Mesendoderm (in vitro differentiated cells): ENCODE results near the gene S100PBP.
A peak's percentile ranks its signal among the peaks of the same experiment; 100 is the strongest.

Source experiments
- DNase-seq: peaks from one replicate; pipeline ENCODE4 v3.0.0; 2013
- H2AK5ac ChIP-seq: 2 replicates; pipeline ENCODE4 v1.6.1; 2013; ENCODE audit warnings: low read length, inconsistent platforms
- H2BK120ac ChIP-seq: 2 replicates; pipeline ENCODE4 v1.6.1; 2013; ENCODE audit warnings: low read depth, mild to moderate bottlenecking, low read length, moderate library complexity, mixed read lengths
- H2BK15ac ChIP-seq: replicated peaks from 2 replicates; pipeline ENCODE4 v1.6.1; 2013; ENCODE audit warnings: low read depth, mild to moderate bottlenecking, moderate library complexity
- H2BK5ac ChIP-seq: 2 replicates; pipeline ENCODE4 v1.6.1; 2013; ENCODE audit warnings: low read length, inconsistent platforms
- H3K18ac ChIP-seq: 2 replicates; pipeline ENCODE4 v1.6.1; 2013; ENCODE audit warnings: mild to moderate bottlenecking, low read length, mixed read lengths
- H3K23ac ChIP-seq: one replicate; pipeline ENCODE4 v1.6.1; 2013; ENCODE audit warnings: low read length
- H3K27ac ChIP-seq: 2 replicates; pipeline ENCODE4 v1.5.1; 2013; ENCODE audit warnings: low read depth, mild to moderate bottlenecking, inconsistent platforms, low read length, moderate library complexity
- H3K27me3 ChIP-seq: 2 replicates; pipeline ENCODE4 v1.6.1; 2013; ENCODE audit warnings: low read length, control low read depth, mild to moderate bottlenecking, inconsistent platforms; ENCODE audit not compliant: insufficient read depth, poor library complexity
- H3K36me3 ChIP-seq: 2 replicates; pipeline ENCODE4 v1.6.1; 2013; ENCODE audit warnings: low read length, inconsistent platforms; ENCODE audit not compliant: control insufficient read depth, insufficient read depth
- H3K4ac ChIP-seq: one replicate; pipeline ENCODE4 v1.6.1; 2013; ENCODE audit warnings: low read depth, mild to moderate bottlenecking, low read length, moderate library complexity
- H3K4me1 ChIP-seq: 2 replicates; pipeline ENCODE4 v1.6.1; 2013; ENCODE audit warnings: low read depth, low read length, inconsistent platforms; ENCODE audit not compliant: control insufficient read depth
- H3K4me2 ChIP-seq: 2 replicates; pipeline ENCODE4 v1.6.1; 2013; ENCODE audit warnings: low read length
- H3K4me3 ChIP-seq: 2 replicates; pipeline ENCODE4 v1.5.1; 2013; ENCODE audit warnings: mild to moderate bottlenecking, low read length
- H3K56ac ChIP-seq: one replicate; pipeline ENCODE4 v1.6.1; 2013; ENCODE audit warnings: low read length
- H3K79me1 ChIP-seq: 2 replicates; pipeline ENCODE4 v1.6.1; 2013; ENCODE audit warnings: low read length, inconsistent platforms
- H3K79me2 ChIP-seq: 2 replicates; pipeline ENCODE4 v1.6.1; 2013; ENCODE audit warnings: mild to moderate bottlenecking, low read length; ENCODE audit not compliant: control insufficient read depth, insufficient read depth
- H3K9ac ChIP-seq: 2 replicates; pipeline ENCODE4 v1.6.1; 2013; ENCODE audit warnings: low read length, inconsistent platforms
- H4K5ac ChIP-seq: one replicate; pipeline ENCODE4 v1.6.1; 2013; ENCODE audit warnings: low read length
- H4K8ac ChIP-seq: one replicate; pipeline ENCODE4 v1.6.1; 2013; ENCODE audit warnings: low read depth, mild to moderate bottlenecking, control low read depth, low read length, moderate library complexity
- WGBS: extraction: QIAGEN DNeasy Blood & Tissue Kit; methylation state at CpG from one replicate; pipeline ENCODE4 v1.1.7; 2013; ENCODE audit warnings: low lambda C conversion rate, missing lambda C conversion rate; ENCODE audit not compliant: insufficient coverage; ENCODE audit errors: extremely low coverage; 5-methylcytosine and 5-hydroxymethylcytosine counted together

The S100PBP gene

DNA sequence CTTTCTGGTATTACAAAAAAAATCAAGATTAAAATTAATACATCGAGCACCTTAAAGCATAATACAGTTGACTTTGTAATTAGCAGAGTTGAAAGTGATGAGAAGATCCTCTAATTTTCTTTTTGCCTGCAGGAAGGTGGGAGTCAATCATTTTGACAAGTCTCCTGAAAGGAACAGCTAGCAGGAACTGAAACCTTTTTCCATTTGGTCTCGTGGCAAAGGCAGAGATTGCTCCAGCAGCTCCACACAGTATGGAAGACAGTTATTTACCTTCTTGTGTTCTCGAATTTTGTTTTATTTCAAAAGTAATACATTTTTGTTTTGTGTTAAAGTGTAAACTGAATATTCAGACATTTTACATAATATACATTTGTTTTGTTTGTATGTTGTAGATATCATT lies 7.7 kb downstream of the S100PBP start:
- WGBS = no CpG with 5 or more reads among the region's 3 CpGs
- Histone ChIP-seq H3K79me2 (peaks cover 3% of the 10 kb centered on the region), H3K4me3 (no peak overlapping the region), H3K4me1 (no peaks in the 10 kb centered on the region), H3K9ac (no peak overlapping the region), H3K27ac (no peak overlapping the region), H2AK5ac (no peak overlapping the region), H3K18ac (no peak overlapping the region), H2BK15ac (no peak overlapping the region), H3K4ac (no peak overlapping the region), H3K79me1 (no peaks in the 10 kb centered on the region), H2BK5ac (no peak overlapping the region), H3K27me3 (no peaks in the 10 kb centered on the region), H4K8ac (no peak overlapping the region), H3K23ac (no peak overlapping the region), H3K36me3 (peaks cover 7% of the 10 kb centered on the region), H3K56ac (no peak overlapping the region), H4K5ac (no peak overlapping the region), H2BK120ac (no peak overlapping the region), H3K4me2 (no peak overlapping the region)
- DNase-seq = no peak

DNA sequence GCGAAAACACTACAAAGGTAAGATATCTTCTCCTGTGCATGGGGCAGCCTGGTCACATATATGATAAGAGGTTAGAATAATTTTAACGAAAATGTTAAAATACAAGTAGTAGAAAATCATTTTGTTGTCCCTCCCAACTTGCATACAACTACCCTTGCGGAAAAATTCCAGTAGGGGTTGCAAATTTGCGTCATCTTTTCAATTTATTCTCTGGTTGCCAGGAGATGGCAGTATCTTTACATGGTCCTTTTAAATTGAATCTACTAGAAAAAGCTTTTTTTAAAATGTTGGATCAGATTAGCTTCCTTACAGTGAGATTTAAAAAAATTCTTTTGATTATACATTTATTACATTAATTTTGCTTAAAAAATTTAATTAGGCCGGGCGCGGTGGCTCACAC lies 10.9 kb downstream of the S100PBP start:
- H3K36me3 ChIP-seq = peaks cover 7% of the 10 kb centered on the region
- no peak overlapping the region for H2AK5ac ChIP-seq
- no peak overlapping the region for H3K23ac ChIP-seq
- no peak overlapping the region for H2BK5ac ChIP-seq
- no peak overlapping the region for H3K4ac ChIP-seq
- no peak overlapping the region for H3K56ac ChIP-seq
- peak; percentile 30 for DNase-seq
- H3K4me1 ChIP-seq = no peaks in the 10 kb centered on the region
- H3K79me1 ChIP-seq = no peaks in the 10 kb centered on the region
- no CpG with 5 or more reads among the region's 7 CpGs for WGBS
- H4K5ac ChIP-seq = no peak overlapping the region
- no peaks in the 10 kb centered on the region for H3K27me3 ChIP-seq
- no peaks in the 10 kb centered on the region for H3K79me2 ChIP-seq
- no peak overlapping the region for H3K4me3 ChIP-seq
- no peak overlapping the region for H2BK15ac ChIP-seq
- no peak overlapping the region for H4K8ac ChIP-seq
- H2BK120ac ChIP-seq = no peak overlapping the region
- H3K18ac ChIP-seq = no peak overlapping the region
- H3K27ac ChIP-seq = no peak overlapping the region
- no peak overlapping the region for H3K4me2 ChIP-seq
- H3K9ac ChIP-seq = no peak overlapping the region

DNA sequence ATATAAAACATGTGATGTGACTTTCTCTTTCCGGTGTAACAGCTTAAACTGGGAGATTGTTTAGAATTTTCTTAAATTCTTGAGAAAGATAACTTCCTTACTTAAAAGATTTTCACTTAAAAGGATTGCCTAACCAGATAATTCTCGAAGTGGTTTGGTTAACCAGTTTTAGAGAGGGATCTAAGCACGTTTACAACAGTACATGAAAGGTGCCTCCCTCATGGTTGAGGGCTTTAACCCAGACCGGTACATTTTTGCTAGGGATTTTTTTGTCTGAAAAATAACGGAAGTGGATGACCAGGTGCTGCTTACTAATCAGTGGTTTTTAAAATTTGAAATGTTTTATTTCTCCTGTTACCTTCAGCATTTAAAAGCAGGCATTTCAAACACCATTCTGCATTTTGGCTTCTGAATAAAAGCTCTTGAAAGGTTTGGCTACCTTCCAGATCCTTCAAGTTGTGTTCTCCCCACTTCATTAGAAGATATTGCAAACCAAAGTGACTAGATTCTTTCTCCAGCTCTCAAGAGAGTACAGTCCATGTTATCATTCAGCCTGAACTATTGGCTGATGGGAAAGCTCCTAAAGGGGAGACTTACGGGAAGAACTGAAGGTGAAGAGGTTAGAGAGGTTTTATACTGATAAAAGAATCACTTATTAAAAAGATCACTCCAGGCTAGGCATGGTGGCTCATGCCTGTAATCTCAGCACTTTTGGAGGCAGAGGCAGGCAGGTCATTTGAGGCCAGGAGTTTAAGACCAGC lies 12.8 kb downstream of the S100PBP start:
- no peaks in the 10 kb centered on the region for H3K79me2 ChIP-seq
- no peak overlapping the region for H2AK5ac ChIP-seq
- H3K27ac ChIP-seq = no peak overlapping the region
- H3K27me3 ChIP-seq = no peaks in the 10 kb centered on the region
- H3K9ac ChIP-seq = no peak overlapping the region
- H3K79me1 ChIP-seq = no peaks in the 10 kb centered on the region
- peaks cover 7% of the 10 kb centered on the region for H3K36me3 ChIP-seq
- no peak overlapping the region for H4K5ac ChIP-seq
- no CpG with 5 or more reads among the region's 6 CpGs for WGBS
- H4K8ac ChIP-seq = no peak overlapping the region
- no peak overlapping the region for H3K23ac ChIP-seq
- H3K56ac ChIP-seq = no peak overlapping the region
- no peak overlapping the region for H2BK120ac ChIP-seq
- H3K4me1 ChIP-seq = no peaks in the 10 kb centered on the region
- H3K4me3 ChIP-seq = no peak overlapping the region
- H2BK15ac ChIP-seq = no peak overlapping the region
- no peak overlapping the region for H2BK5ac ChIP-seq
- H3K4ac ChIP-seq = no peak overlapping the region
- no peak overlapping the region for H3K18ac ChIP-seq
- no peak for DNase-seq
- no peak overlapping the region for H3K4me2 ChIP-seq

DNA sequence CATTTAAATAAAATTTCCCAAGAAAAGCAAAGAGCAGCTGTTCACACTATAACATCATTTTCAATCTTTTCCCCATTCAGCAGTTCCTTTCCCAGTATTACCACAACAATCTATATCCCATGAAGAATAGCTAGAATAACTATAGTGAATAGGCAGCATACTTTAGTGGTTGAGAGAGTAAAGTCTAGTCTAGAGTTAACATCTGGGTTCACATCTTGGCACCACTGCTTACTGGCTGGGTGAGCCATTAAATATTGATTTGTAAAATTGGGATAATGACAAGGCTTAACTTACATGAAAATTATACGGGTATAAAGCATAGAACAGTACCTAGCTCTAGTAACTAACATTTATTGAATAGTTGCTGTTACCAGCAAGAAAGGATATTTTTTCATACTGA lies 14.4 kb downstream of the S100PBP start:
- H4K5ac ChIP-seq = no peak overlapping the region
- no peak overlapping the region for H3K56ac ChIP-seq
- no peak overlapping the region for H3K18ac ChIP-seq
- H2BK120ac ChIP-seq = no peak overlapping the region
- H3K23ac ChIP-seq = no peak overlapping the region
- no peak overlapping the region for H4K8ac ChIP-seq
- no peaks in the 10 kb centered on the region for H3K4me1 ChIP-seq
- H3K4ac ChIP-seq = no peak overlapping the region
- no peaks in the 10 kb centered on the region for H3K27me3 ChIP-seq
- WGBS = no CpG with 5 or more reads among the region's 1 CpG
- H3K27ac ChIP-seq = no peak overlapping the region
- no peak overlapping the region for H3K4me3 ChIP-seq
- H2BK5ac ChIP-seq = no peak overlapping the region
- no peak overlapping the region for H3K4me2 ChIP-seq
- H3K79me1 ChIP-seq = no peaks in the 10 kb centered on the region
- no peaks in the 10 kb centered on the region for H3K36me3 ChIP-seq
- no peak for DNase-seq
- H2BK15ac ChIP-seq = no peak overlapping the region
- no peak overlapping the region for H2AK5ac ChIP-seq
- no peaks in the 10 kb centered on the region for H3K79me2 ChIP-seq
- no peak overlapping the region for H3K9ac ChIP-seq

DNA sequence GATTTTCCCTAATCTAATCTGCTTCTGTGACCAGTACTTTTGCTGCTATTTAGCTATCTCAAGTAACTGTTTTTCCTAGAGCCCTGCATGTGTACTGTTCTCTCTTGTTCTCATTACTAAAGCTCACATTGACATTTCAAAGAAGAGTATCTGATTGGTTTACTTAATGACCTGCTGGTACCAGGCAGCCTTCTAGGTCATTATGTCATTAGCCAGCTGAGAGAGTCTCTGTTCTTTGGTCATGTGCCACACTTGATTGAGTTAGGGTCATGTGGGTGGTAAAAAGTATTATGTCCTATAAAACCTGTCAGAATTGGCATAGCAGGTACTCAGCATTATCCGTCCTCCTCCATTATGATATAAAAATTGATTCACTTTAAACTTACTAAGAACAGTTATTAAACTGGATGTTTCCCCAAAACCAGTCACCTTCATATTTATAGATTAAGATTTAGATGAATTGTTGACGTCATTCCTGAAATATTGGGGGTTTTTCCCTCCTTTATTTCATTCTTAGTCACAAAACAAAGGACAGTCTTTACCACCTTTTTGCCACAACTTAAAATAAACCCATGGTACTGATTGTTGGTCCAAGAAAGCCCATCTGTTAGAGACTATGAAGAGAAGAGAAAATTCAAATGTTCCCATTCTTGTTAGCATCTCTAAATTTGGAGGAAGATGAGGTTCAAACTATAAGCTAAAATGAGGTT lies 31.1 kb downstream of the S100PBP start:
- Histone ChIP-seq H2BK120ac (no peak overlapping the region), H3K4ac (no peak overlapping the region), H3K4me1 (peaks cover 2% of the 10 kb centered on the region), H4K8ac (no peak overlapping the region), H2BK15ac (no peak overlapping the region), H3K56ac (no peak overlapping the region), H3K79me1 (no peaks in the 10 kb centered on the region), H4K5ac (no peak overlapping the region), H3K23ac (no peak overlapping the region), H3K79me2 (no peaks in the 10 kb centered on the region), H2BK5ac (no peak overlapping the region), H3K18ac (no peak overlapping the region), H3K4me2 (no peak overlapping the region), H2AK5ac (no peak overlapping the region), H3K4me3 (no peak overlapping the region), H3K9ac (no peak overlapping the region), H3K36me3 (peaks cover 1% of the 10 kb centered on the region), H3K27me3 (no peaks in the 10 kb centered on the region), H3K27ac (no peak overlapping the region)
- WGBS = no CpG with 5 or more reads among the region's 2 CpGs
- no peak for DNase-seq
